Peyer's patch (tissue), 4 donors: ENCODE results near the gene RNF125. TPM values are rescaled to one million over a fixed set of nuclear protein-coding genes. Genes with fewer than 3 reads are reported as not detected.

Experiments used
- DNase-seq, 3 donors: peaks; one replicate each; pipeline ENCODE4 v3.0.0-alpha.2; 2017 to 2019
- H3K27ac ChIP-seq, 4 donors: fragments of 200-600 bp; sonication (generic); one replicate each; pipeline ENCODE4 v1.5.1; 2016 to 2019
- H3K27me3 ChIP-seq, 2 donors: fragments of 200-600 bp; sonication (generic); one replicate each; pipeline ENCODE4 v1.5.1; 2019
- H3K36me3 ChIP-seq, 3 donors: fragments of 200-600 bp; sonication (generic); one replicate each; pipeline ENCODE4 v1.5.1; 2016 to 2019
- H3K4me1 ChIP-seq, 4 donors: fragments of 200-600 bp; sonication (generic); one replicate each; pipeline ENCODE4 v1.5.1; 2016 to 2019
- H3K4me3 ChIP-seq, 4 donors: fragments of 200-600 bp; sonication (generic); 1 replicate in 3 of 4; 2 replicates in 1 of 4; pipeline ENCODE4 v1.5.1; 2016 to 2019; ENCODE audit warnings: mild to moderate bottlenecking in 1 of 4
- H3K9me3 ChIP-seq, 4 donors: fragments of 200-600 bp; sonication (generic); one replicate each; pipeline ENCODE4 v1.5.1; 2016 to 2019; ENCODE audit warnings: mild to moderate bottlenecking in 1 of 4
- CTCF ChIP-seq, 6 experiments: fragments of 450-650 bp in 4 of 6; fragments of 200-600 bp in 2 of 6; sonication (generic) in 1 of 6; IDR thresholded peaks; one replicate each; pipeline ENCODE4 v1.5.1; 2017 to 2019; ENCODE audit warnings: antibody characterized with exemption in 6 of 6, mild to moderate bottlenecking in 3 of 6, moderate library complexity in 1 of 6
- POLR2A ChIP-seq, 2 donors: fragments of 450-650 bp; IDR thresholded peaks; one replicate each; pipeline ENCODE4 v1.5.1; 2017; ENCODE audit warnings: antibody characterized with exemption in 2 of 2, mild to moderate bottlenecking in 2 of 2, moderate library complexity in 2 of 2
- total RNA-seq, 4 donors: library from RNA; depleted of rRNA; stranded (reverse); fragments of >200 nt; gene quantifications; one replicate each; pipeline ENCODE4 v1.1.0, GENCODE V29; 2016

RNF125 gene
- total RNA-seq, 4 donors from 2014 or later = 1.7 to 19.6 (median 16.1) TPM

GRCh38 chr18:32042337-32042736 is 23.7 kb downstream of the RNF125 start:
- no peak for DNase-seq
- Histone ChIP-seq H3K27me3 (no peaks in the 10 kb centered on the region), H3K27ac (no peak overlapping the region), H3K4me1 (peaks cover 0 to 15% (median 0%) of the 10 kb centered on the region in 4 donors), H3K36me3 (peaks cover 0 to 37% (median 0%) of the 10 kb centered on the region in 3 donors), H3K9me3 (no peaks in the 10 kb centered on the region), H3K4me3 (no peak overlapping the region)
- TF ChIP-seq POLR2A (IDR thresholded peaks at IDR 0.05) (no peak), CTCF (IDR thresholded peaks at IDR 0.05) (no peak)

GRCh38 chr18:32048507-32049091 is 30.0 kb downstream of the RNF125 start:
- peak in 2 of 3 donors; percentile 79 to 85 for DNase-seq
- Histone ChIP-seq H3K27ac (peak overlapping the region; percentile 33 to 86 (median 40)), H3K4me3 (no peak overlapping the region), H3K27me3 (no peaks in the 10 kb centered on the region), H3K4me1 (peaks cover 0 to 28% (median 12%) of the 10 kb centered on the region in 4 donors), H3K9me3 (no peaks in the 10 kb centered on the region), H3K36me3 (peaks cover 0 to 16% (median 0%) of the 10 kb centered on the region in 3 donors)
- TF ChIP-seq CTCF (IDR thresholded peaks at IDR 0.05) (no peak), POLR2A (IDR thresholded peaks at IDR 0.05) (peak in 1 of 2 donors; percentile 17)

- Histone ChIP-seq H3K27ac (peak overlapping the region; percentile 33 to 86 (median 40)), H3K27me3 (no peaks in the 10 kb centered on the region), H3K4me1 (peaks cover 0 to 28% (median 12%) of the 10 kb centered on the region in 4 donors), H3K9me3 (no peaks in the 10 kb centered on the region), H3K36me3 (peaks cover 0 to 12% (median 0%) of the 10 kb centered on the region in 3 donors), H3K4me3 (no peak overlapping the region)
- TF ChIP-seq CTCF (IDR thresholded peaks at IDR 0.05) (no peak), POLR2A (IDR thresholded peaks at IDR 0.05) (no peak)
- peak in 2 of 3 donors; percentile 76 to 82 for DNase-seq
Measured at GRCh38 chr18:32049393-32050171, 31.0 kb downstream of the RNF125 start.

GRCh38 chr18:32056613-32057358 is 38.2 kb downstream of the RNF125 start:
- DNase-seq = no peak
- Histone ChIP-seq H3K4me3 (no peak overlapping the region), H3K9me3 (no peaks in the 10 kb centered on the region), H3K27me3 (no peaks in the 10 kb centered on the region), H3K27ac (no peak overlapping the region), H3K36me3 (no peaks in the 10 kb centered on the region), H3K4me1 (no peaks in the 10 kb centered on the region)
- TF ChIP-seq POLR2A (IDR thresholded peaks at IDR 0.05) (no peak), CTCF (IDR thresholded peaks at IDR 0.05) (no peak)

- no peak overlapping the region for H3K4me3 ChIP-seq
- no peaks in the 10 kb centered on the region for H3K4me1 ChIP-seq
- no peaks in the 10 kb centered on the region for H3K36me3 ChIP-seq
- TF ChIP-seq CTCF (IDR thresholded peaks at IDR 0.05) = no peak
- no peak for TF ChIP-seq POLR2A (IDR thresholded peaks at IDR 0.05)
- DNase-seq = no peak
- H3K9me3 ChIP-seq = no peaks in the 10 kb centered on the region
- no peak overlapping the region for H3K27ac ChIP-seq
- no peaks in the 10 kb centered on the region for H3K27me3 ChIP-seq
Measured at GRCh38 chr18:32057624-32058165, 39.1 kb downstream of the RNF125 start.
